Right ventricle myocardium superior (tissue), 1 donor: Measurements from ENCODE around the gene SIAH1. TPM values are rescaled to one million over a fixed set of nuclear protein-coding genes. Genes with fewer than 3 reads are reported as not detected.
"Not testable (repeated sequence)": the region's sequence is repeated elsewhere in the genome, so short reads cannot be mapped to it uniquely, and the experiment has no call there.

Source experiments
- ATAC-seq: fragments of 200-7000 bp; cut with Tn5 transposase; one replicate; pipeline ENCODE4 v1.9.1; 2020; ENCODE audit warnings: mild to moderate bottlenecking; ENCODE audit not compliant: poor library complexity
- DNase-seq: peaks from one replicate; pipeline ENCODE4 v3.0.0-alpha.2; 2020
- intact Hi-C: fragments of 100-400 bp; cut with DNase I; formaldehyde crosslinking; loops from one replicate; pipeline ENCODE4 v1.11.2; 2022
- long read RNA-seq: library from polyadenylated mRNA; unstranded; transcript quantifications from one replicate; pipeline ENCODE4 v2.0.0, GENCODE V29; 2021
- total RNA-seq: library from RNA; stranded (reverse); fragmentation: NEBNext Ultra II Directional; extraction: Animal tissue kit (Norgen Biotek cat#: 25700); gene quantifications from one replicate; pipeline ENCODE4 v1.2.1, GENCODE V29; 2021
- donor health status: DM: no; HTN: yes; CAD: no; lungs with severe emphysema.

SIAH1 gene, protein sequence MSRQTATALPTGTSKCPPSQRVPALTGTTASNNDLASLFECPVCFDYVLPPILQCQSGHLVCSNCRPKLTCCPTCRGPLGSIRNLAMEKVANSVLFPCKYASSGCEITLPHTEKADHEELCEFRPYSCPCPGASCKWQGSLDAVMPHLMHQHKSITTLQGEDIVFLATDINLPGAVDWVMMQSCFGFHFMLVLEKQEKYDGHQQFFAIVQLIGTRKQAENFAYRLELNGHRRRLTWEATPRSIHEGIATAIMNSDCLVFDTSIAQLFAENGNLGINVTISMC
- 11.4 TPM for total RNA-seq
- long read RNA-seq, transcript SIAH1-203 (2 exons, 2,147 nt), result major isoform, 51 of 53 reads
- long read RNA-seq, partial matches to known transcripts, result 0 of 53 reads
- long read RNA-seq, other reads (novel, unspliced or antisense), result 1 of 53 reads

- DNase-seq, result peak; percentile 92
- intact Hi-C loops, result no loop called here
- ATAC-seq, result peak; percentile 94
Measured at GRCh38 chr16:48385253-48386150, at the start of gene SIAH1. SIAH1 (minus strand) TSS chr16:48385413; CDS start chr16:48362428, 22,985 bp downstream.

DNA sequence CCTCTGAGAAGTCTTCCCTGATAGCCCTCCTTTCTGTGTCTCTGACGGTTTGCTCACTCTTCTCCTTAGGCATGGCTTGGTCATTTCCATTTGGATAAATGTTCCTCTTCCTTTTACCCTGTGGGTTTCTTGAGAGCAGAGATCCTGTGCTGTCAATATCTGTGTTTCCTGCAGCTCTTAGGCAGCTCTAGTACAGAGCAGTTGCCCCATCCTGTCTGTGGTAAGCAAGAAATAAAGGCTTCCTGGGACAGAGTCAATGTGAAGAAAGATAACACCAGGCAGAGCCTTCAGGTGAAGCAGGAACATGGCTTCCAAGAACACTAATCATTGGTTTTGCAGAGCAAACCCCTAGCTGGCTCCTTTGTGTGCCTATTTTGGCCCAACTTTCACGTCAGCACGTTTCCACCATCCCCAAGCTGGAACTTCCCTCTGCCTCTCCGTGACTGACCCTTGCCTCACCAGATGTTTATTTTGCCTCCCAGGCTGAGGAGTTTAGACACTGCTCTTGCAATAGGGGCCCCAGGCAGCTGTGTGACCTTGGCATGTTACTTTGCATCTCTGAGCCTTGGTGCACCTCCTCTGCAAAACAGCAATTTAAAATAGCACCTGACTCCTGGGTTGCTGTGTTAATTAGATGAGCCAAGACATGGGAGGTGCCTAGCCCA is 49.6 kb upstream of the SIAH1 start:
- peak; percentile 65 for ATAC-seq
- intact Hi-C loops, result no loop called here
- peak; percentile 48 for DNase-seq

GRCh38 chr16:48433850-48434530 is 48.8 kb upstream of the SIAH1 start:
- DNase-seq (no peak), ATAC-seq (peak; percentile 36)
- intact Hi-C loops, result no loop called here

DNA sequence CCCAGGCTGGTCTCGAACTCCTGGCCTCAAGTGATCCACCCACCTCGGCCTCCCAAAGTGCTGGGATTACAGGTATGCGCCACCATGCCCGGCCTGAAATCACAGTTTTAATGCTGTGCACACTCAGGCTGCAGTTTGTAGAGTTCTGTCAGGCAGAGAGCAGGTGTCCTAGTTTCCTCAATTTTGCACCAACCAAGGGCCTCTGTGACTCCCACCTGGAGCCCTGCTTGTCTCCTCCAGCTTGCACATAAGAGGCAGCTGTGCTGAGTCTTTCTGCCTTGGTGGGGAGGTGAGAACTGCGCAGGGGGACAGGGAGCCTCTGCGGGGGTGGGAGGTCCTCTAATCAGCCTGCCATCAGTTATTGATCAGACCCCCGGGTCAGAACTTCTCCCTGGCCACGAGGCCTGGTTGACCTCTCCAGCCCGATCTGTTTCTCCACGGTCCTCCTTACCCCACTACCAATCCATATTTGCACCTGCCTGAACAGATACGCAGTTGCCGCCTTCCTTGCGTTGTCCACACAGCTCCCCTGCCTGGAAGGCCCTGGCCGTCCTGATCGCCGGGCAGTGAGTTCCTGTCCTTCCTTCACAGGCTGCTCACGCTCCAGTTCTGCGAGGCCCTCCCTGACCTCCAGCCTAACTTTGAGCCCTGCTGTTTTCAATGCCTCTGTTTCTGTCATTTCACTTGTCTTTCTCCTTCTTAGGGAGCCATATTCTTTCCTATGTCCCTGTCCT is 48.1 kb upstream of the SIAH1 start:
- intact Hi-C loops, result no loop called here
- DNase-seq (no peak), ATAC-seq (no peak)

GRCh38 chr16:48432136-48432535 is 46.9 kb upstream of the SIAH1 start:
- DNase-seq (no peak), ATAC-seq (peak; percentile 47)
- intact Hi-C loops, result no loop called here

DNA sequence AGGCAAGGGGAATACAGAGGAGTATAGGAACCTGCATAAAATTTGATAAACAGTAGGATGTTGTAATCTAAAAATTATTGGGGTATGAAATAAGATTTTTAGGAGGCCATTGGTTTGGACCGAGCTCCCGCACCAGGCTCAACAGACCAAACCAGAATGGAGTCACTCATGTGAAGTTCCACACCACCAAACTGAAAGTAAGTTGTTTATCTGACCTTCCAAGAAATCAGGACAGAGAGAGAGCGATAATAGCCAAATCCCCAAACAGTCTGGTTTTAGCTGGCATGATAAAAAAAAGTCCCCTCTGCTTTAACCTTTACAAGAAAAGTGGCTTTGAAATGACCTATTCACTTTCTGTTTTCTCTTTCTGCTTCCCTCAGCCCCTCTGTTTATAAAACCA is 45.7 kb upstream of the SIAH1 start:
- DNase-seq, result no peak
- no peak for ATAC-seq
- intact Hi-C loops, result no loop called here

GRCh38 chr16:48426244-48427141 is 41.3 kb upstream of the SIAH1 start:
- ATAC-seq (peak; percentile 46), DNase-seq (no peak)
- intact Hi-C loops, result no loop called here

DNA sequence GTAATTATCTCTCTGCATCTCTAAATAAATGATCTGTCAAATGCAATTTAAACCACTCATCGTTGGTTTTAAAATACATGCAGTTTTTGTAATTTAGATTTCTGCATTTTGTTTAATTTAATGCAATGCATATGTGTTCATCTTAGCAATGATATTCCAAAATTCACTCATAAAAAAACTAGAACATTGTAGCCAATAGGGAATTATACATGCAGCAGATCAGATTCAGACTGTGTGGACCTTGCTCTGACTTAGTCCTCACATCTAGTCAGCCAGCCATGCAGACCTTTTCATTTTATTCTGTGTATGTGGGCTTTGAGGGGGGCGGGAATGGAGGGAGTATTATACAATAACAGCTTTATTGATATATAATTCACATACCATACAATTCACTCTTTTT is 37.3 kb upstream of the SIAH1 start:
- DNase-seq (no peak), ATAC-seq (no peak)
- intact Hi-C loops, result no loop called here

DNA sequence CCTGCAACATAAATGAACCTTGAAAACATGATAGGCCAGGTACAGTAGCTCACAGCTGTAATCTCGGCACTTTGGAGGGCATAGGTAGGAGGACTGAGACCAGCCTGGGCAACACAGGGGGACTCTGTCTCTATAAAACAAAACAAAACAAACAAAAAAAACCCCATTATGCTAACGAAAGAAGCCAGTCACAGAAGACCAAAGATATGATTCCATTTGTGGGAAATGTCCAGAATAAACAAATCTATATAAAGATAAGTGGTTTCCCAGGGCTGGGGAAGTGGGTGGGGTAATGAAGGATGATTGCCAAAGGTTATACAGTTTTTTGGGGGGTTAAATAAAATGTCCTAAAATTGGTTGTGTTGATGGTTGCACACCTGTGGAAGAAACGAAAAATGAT is 36.5 kb upstream of the SIAH1 start:
- no peak for DNase-seq
- no peak for ATAC-seq
- intact Hi-C loops, result no loop called here

GRCh38 chr16:48420437-48420836 is 35.2 kb upstream of the SIAH1 start:
- intact Hi-C loops, result no loop called here
- DNase-seq (no peak), ATAC-seq (no peak)

DNA sequence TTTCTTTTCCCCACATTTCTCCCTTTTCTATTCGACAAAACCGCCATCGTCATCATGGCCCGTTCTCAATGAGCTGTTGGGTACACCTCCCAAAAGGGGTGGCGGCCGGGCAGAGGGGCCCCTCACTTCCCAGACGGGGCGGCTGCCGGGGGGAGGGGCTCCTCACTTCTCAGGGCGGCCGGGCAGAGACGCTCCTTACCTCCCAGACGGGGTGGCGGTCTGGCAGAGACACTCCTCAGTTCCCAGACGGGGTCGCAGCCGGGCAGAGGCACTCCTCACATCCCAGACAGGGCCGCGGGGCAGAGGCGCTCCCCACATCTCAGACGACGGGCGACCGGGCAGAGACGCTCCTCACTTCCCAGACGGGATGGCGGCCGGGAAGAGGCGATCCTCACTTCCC is 31.4 kb upstream of the SIAH1 start:
- intact Hi-C loops, ATAC-seq, DNase-seq: not testable (repeated sequence)

DNA sequence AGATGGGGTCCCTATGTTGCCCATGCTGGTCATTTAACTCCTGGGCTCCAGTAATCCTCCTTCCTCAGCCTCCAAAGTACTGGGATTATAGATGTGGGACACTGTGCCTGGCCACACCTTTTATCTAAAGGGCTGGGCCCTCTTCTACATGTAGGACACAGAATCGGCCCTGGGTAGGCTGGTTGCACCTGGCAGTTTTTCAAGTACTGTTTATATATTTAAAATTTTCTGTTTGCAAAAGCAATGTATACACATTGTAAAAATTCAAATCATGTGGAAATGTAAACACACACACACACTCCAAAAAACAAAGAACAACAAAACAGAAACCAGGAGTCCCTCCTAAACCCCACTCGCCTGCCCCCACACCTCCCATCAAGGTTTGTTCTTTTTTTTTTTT is 28.1 kb upstream of the SIAH1 start:
- intact Hi-C loops, result no loop called here
- ATAC-seq, result no peak
- DNase-seq, result no peak

DNA sequence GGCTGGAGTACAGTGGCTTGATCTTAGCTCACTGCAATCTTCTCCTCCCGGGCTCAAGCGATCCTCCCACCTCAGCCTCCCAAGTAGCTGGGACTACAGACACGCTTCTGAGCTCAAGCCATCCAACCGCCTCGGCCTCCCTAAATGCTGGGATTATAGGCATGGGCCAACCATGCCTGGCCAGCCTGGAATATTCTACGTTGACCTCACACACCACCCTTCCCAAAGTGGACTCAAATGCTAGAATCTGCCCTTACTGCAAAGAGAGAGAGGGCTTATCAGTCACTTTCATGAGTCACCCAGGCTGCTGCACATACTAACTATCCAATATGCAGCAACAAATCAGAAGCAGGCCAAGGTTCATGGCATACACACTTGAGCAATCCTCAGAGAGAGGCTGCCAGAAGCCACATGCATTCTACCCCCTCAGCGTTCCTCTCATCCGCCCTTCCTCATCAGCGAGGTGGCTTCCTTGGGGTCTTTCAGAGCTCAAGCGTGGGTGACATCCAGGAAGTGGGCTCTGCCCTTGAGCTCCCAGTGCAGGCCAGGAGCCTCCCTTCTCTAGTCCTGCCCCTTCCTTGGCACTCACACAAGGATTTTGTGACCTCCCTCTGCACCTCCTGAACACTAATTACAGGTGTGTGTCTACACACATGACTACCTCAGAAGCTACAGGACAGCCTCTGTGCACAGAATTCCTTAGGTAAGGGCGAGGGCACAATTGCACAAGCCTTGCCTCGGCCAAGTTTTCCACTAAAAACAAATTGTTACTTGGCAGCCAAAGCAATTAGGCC is 24.8 kb upstream of the SIAH1 start:
- intact Hi-C loops, result no loop called here
- ATAC-seq (peak; percentile 72), DNase-seq (no peak)

DNA sequence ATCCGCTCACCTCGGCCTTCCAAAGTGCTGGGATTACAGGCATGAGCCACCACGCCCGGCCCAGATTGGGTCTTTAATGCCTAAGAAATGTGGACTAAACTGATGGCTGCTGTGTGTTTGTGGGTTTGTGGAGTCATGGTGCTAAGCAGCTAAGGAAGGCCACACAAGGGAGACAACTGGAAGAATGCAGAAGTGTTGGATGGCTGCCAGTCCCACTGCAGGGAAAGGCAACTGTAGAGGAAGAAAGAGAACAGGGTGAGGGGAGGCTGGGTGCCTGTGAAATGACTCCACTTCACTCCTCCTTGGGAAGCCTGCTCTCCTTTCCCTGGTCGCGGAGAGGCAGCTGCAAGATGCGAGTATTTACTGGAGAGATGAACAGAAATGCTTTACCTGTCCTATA is 23.5 kb upstream of the SIAH1 start:
- peak; percentile 54 for DNase-seq
- no peak for ATAC-seq
- intact Hi-C loops, result no loop called here

GRCh38 chr16:48405907-48406306 is 20.7 kb upstream of the SIAH1 start:
- no peak for ATAC-seq
- intact Hi-C loops, result no loop called here

DNA sequence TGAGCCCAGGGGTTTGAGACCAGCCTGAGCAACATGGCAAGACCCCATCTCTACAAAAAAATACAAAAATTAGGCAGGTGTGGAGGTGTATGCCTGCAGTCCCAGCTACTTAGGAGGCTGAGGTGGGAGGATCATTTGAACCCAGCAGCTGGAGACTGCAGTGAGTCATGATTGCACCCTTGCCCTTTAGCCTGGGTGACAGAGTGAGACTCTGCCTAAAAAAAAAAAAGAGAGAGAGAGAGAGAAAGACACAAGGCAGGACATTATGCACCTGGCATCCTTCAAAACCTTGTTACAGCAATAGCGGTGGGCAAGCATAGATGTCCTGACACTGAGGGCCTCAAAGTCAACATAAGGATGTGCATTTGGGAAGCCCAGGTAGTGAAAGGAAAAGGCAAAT is 19.9 kb upstream of the SIAH1 start:
- ATAC-seq (no peak), DNase-seq (no peak)
- intact Hi-C loops, result no loop called here

More at GRCh38 chr16:48405907-48406306, 20.7 kb upstream of the SIAH1 start:
- DNase-seq, result no peak
